Coronary artery (tissue), 2 donors: ENCODE data around the gene PITPNC1.

Source experiments
- DNase-seq: peaks from one replicate; pipeline ENCODE4 v3.0.0-alpha.2; 2017; ENCODE audit warnings: low spot score
- H3K27ac ChIP-seq, 2 donors: fragments of 200-600 bp; sonication (generic); one replicate each; pipeline ENCODE4 v1.5.1; 2016 to 2019
- H3K4me3 ChIP-seq: fragments of 200-600 bp; sonication (generic); 2 replicates; pipeline ENCODE4 v1.5.1; 2016; ENCODE audit warnings: mild to moderate bottlenecking, moderate library complexity
- TF ChIP-seq, protein P1 (sequence below): fragments of 200-600 bp; sonication (generic); IDR thresholded peaks from one replicate; pipeline ENCODE4 v1.5.1; 2019; ENCODE audit warnings: antibody characterized with exemption

The PITPNC1 gene

DNA sequence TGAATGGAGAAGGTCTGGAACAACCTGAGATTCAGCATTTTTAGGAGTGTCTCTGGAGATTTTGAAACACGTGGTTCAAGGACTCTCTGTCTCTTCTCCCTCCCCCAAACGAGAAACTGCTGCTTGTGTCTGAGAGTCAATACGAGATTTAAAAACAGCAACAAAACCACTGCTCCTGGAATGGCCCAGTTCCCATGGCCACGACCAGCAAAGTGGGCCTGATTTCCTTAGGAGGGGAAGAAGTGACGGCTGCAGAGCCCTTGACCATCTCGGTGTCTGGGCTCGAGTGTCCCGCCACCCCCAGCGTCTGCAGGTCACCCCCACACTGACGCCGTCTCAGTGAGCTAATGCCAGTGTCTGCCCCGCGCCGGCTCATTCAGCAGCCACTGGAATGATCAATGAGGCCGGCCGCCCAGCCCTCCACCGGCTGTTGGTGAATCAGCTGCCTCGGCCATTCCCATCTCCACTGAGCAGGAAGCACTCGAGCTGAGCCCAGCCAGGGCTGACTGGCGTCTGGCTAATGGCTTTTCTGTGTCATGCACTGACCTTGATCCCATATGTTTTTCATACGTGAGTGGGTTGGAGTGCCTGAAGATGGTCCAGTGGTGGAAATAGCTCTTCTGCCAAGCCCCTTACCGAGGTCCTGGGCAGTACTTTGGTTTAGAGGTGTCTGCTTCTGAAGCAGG is 151.8 kb downstream of the PITPNC1 start:
- peak overlapping the region; percentile 66 for H3K4me3 ChIP-seq
- peak; percentile 81 for DNase-seq
- H3K27ac ChIP-seq = peak overlapping the region in 1 of 2 donors; percentile 76
- TF ChIP-seq, protein P1, sequence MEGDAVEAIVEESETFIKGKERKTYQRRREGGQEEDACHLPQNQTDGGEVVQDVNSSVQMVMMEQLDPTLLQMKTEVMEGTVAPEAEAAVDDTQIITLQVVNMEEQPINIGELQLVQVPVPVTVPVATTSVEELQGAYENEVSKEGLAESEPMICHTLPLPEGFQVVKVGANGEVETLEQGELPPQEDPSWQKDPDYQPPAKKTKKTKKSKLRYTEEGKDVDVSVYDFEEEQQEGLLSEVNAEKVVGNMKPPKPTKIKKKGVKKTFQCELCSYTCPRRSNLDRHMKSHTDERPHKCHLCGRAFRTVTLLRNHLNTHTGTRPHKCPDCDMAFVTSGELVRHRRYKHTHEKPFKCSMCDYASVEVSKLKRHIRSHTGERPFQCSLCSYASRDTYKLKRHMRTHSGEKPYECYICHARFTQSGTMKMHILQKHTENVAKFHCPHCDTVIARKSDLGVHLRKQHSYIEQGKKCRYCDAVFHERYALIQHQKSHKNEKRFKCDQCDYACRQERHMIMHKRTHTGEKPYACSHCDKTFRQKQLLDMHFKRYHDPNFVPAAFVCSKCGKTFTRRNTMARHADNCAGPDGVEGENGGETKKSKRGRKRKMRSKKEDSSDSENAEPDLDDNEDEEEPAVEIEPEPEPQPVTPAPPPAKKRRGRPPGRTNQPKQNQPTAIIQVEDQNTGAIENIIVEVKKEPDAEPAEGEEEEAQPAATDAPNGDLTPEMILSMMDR = no peak

DNA sequence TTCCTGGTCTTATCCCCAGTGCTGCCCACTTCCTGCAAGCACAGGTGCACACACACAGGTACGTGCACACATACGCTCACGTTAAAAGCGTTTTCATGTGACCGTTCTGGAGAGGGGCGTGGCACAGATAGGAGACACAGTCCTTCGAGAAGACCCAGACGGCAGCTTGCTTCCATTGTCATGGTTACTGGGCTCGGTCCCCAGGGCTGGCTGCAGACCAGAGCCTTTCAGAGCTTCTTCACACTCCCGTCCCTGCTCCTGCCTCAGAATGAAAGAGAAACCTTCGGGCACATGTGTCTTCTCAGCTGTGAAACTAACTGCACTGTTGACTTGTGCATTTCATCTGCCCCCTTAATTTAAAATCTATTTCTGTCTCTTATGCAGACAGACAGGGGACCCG is 154.2 kb downstream of the PITPNC1 start:
- peak; percentile 64 for DNase-seq
- TF ChIP-seq, protein P1 = no peak
- Histone ChIP-seq H3K4me3 (no peak overlapping the region), H3K27ac (no peak overlapping the region)

DNA sequence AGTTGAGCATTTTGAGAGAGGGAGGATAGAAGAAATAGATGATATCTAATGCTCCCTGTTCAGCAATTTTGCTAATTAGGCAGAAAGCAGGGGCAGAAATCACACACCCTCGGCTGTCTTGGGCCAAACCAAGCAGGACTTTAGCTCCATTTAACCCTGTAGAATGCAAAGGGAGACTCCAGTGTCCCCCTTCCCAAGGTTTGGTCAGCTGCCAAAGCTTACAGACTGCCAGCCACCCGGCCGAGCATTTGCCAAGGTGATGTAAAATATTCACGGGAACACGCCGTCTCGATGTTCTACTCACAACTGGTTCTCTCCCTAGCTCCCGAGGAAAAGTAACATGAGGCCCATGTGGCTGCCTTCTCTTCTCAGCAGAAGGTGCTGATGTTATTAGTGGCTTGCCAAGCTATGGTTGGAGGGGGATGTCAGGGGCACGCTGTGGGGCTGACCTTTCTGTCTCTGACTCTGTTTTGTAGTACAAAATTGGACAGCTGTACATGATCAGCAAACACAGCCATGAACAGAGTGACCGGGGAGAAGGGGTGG is 155.3 kb downstream of the PITPNC1 start:
- TF ChIP-seq, protein P1 = no peak
- no peak overlapping the region for H3K4me3 ChIP-seq
- DNase-seq = peak; percentile 50
- H3K27ac ChIP-seq = no peak overlapping the region

DNA sequence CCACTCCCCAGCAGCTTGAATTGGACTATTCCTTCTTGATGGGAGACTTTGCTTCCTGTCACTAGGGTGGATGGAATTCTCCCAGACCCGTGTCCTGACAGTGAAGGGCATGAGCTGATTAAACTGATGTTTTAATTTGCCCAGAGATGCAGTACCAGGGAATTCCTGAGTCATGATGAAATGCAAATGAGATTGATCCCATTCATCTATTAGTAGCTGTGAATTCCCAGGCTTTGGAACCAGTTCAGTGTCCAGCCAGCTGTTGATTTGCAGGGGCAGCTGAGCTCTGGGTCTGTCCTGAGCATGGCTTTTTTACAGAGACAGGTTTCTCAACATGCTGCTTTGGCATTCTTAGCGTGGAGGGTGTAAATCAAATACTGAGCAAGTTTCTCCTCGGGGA is 157.9 kb downstream of the PITPNC1 start:
- TF ChIP-seq, protein P1 = no peak
- DNase-seq = no peak
- Histone ChIP-seq H3K27ac (no peak overlapping the region), H3K4me3 (no peak overlapping the region)

DNA sequence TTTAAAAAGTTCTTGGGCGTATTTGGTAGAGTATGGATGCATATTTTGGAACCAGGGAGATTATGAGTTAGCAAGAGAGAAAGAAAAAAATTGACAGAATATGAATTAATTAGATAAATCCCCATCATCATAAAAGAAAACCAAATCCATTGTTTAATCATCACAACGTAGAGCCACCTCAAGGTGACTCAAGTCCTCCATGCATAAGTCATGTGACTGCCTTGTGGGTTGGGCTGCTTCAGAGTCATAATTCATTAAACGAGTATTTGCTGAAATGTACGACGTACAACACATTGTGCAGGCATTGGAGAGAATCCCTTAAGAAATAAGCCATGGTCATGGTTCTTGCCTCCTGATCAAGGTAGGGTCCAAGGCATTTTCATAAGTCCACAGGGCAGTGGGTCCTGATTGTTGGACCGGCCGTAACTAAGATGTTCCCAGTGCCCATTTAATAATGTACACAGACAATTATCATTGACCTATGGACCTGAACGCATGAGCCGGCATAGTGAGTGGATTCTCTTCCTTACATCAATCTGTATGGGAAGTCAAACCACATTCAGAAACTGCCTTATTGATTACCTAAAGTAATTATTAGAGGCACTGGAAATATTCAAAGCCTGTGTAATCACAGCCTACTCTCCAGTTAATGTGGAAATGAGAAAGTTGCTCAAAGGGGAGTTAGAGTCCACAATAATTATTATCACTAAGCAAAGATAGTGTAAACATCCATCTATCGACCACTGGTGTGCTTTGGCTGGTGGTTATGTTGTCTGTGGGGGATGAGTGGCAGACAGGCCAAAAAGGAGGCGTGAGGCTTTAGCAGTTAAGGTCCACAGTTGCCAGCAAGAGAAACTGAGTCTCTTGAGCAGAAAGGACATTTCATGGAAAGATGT is 165.4 kb downstream of the PITPNC1 start:
- H3K4me3 ChIP-seq = no peak overlapping the region
- H3K27ac ChIP-seq = no peak overlapping the region
- TF ChIP-seq, protein P1 = no peak
- DNase-seq = no peak

DNA sequence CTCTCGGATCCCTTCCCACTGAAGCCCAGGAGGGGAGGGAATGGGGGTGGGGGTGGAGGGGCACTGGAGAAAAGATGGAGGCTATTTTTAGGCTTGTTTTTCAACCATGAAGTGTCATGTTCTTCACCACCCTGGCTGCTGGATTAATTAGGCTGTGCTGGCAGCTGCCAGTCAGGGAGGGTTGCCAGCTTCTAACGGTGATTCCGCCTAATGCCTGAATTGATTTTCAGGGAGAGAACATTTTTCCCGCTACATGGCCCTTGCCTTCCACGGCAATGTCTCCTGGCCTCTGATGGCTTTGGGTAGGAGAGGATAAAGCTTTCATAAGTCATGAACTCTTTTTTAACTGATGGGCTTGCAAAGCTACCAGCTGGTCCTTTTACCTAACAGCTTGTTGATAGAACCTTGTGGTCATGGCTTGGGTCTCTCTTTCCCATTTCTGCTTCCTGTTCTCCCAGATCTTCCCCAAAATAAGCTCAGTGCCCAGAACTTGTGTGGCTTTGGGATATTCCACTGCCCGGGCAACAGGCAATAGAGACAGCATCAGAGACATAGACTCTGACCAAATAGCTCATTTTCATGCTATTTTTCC is 167.4 kb downstream of the PITPNC1 start:
- peak; percentile 22 for DNase-seq
- TF ChIP-seq, protein P1 = no peak
- Histone ChIP-seq H3K4me3 (no peak overlapping the region), H3K27ac (no peak overlapping the region)
